GM12891 (cell line): ENCODE results near the gene TCF7L1.

ENCODE experiments used
- PAX5 ChIP-seq: IDR thresholded peaks from 2 replicates; pipeline ENCODE4 v1.6.1; 2011; ENCODE audit warnings: low read length, moderate library complexity, mild to moderate bottlenecking; ENCODE audit not compliant: insufficient read depth, severe bottlenecking
- POLR2A ChIP-seq: IDR thresholded peaks from 2 replicates; pipeline ENCODE4 v1.6.1; 2011; ENCODE audit warnings: low read depth, low read length, control low read depth
- POLR2AphosphoS5 ChIP-seq: IDR thresholded peaks from 2 replicates; pipeline ENCODE4 v1.6.1; 2011; ENCODE audit warnings: low read depth, low read length, control low read depth
- SPI1 ChIP-seq: IDR thresholded peaks from 2 replicates; pipeline ENCODE4 v1.6.1; 2011; ENCODE audit warnings: low read depth, low read length, control low read depth
- TAF1 ChIP-seq: IDR thresholded peaks from 2 replicates; pipeline ENCODE4 v1.6.1; 2011; ENCODE audit warnings: low read depth, low read length, control low read depth

- TF ChIP-seq POLR2AphosphoS5 = no peak
- TF ChIP-seq POLR2A = no peak
- TF ChIP-seq TAF1 = no peak
- no peak for TF ChIP-seq PAX5
- no peak for TF ChIP-seq SPI1
Observed at GRCh38 chr2:85167479-85167878, 34.3 kb downstream of the TCF7L1 start.
